HepG2 (cell line): ENCODE measurements around the gene CYP26A1. TPM values are rescaled to one million over a fixed set of nuclear protein-coding genes. Genes with fewer than 3 reads are reported as not detected.

Source experiments
- ATAC-seq: fragments of 200-7000 bp; cut with Tn5 transposase; 3 replicates; pipeline ENCODE4 v1.9.1; 2020; ENCODE audit warnings: mild to moderate bottlenecking, moderate library complexity
- BruUV-seq: library from RNA; stranded (reverse); fragments of 400-500 nt; replicated peaks from 2 replicates; lab custom pipeline; 2021; lab: Mats Ljungman, UMichigan
- CTCF ChIA-PET: fragments of 300-600 bp; formaldehyde crosslinking; extraction: SDS; loops from one replicate; lab custom pipeline; 2021; ENCODE audit warnings: low total read pairs, inconsistent platforms, low intra/inter-chr PET ratio; lab: Yijun Ruan, JAX
- POLR2A ChIA-PET: fragments of 350-600 bp; sonication (Branson Sonifier 250); formaldehyde crosslinking; loops from one replicate; lab custom pipeline; 2020; ENCODE audit warnings: antibody characterized with exemption, inconsistent platforms; lab: Yijun Ruan, JAX
- DNase-seq: peaks from one replicate; pipeline ENCODE4 v3.0.0-alpha.2; 2015; ENCODE audit warnings: low spot score
- FAIRE-seq: peaks from 3 replicates; lab custom pipeline; 2011; peaks lifted over from hg19 to GRCh38; lab: Jason Lieb, UNC
- H2AFZ ChIP-seq: one replicate; pipeline ENCODE4 v1.6.1; 2011; ENCODE audit warnings: low read length, inconsistent platforms
- H3K27ac ChIP-seq: fragments of 300-600 bp; 3 replicates; pipeline ENCODE4 v1.8.0; 2011; ENCODE audit warnings: mixed run types, mild to moderate bottlenecking, mixed read lengths, low read length, inconsistent platforms; ENCODE audit not compliant: insufficient read depth; ENCODE audit errors: extremely low read length
- H3K27me3 ChIP-seq, 2 experiments: fragments of 200-600 bp in 1 of 2; 2 replicates in 1 of 2; 3 replicates in 1 of 2; pipeline versions ENCODE4 v1.6.0 to v1.8.0; 2011; ENCODE audit warnings: low read length in 2 of 2, mild to moderate bottlenecking in 2 of 2, moderate library complexity in 2 of 2, inconsistent platforms in 1 of 2; ENCODE audit not compliant: insufficient read depth in 2 of 2, control insufficient read depth in 1 of 2
- H3K36me3 ChIP-seq, 2 experiments: fragments of 200-600 bp in 1 of 2; replicated peaks in 1 of 2; 2 replicates in 1 of 2; 3 replicates in 1 of 2; pipeline versions ENCODE4 v1.5.1 to v1.8.0; 2011; ENCODE audit warnings: low read length in 2 of 2, inconsistent platforms in 1 of 2; ENCODE audit not compliant: insufficient read depth in 2 of 2, control insufficient read depth in 1 of 2
- H3K4me1 ChIP-seq: 2 replicates; pipeline ENCODE4 v1.5.1; 2012; ENCODE audit warnings: low read length, inconsistent platforms; ENCODE audit not compliant: insufficient read depth
- H3K4me2 ChIP-seq: 2 replicates; pipeline ENCODE4 v1.6.0; 2011; ENCODE audit warnings: low read depth, low read length, inconsistent platforms
- H3K4me3 ChIP-seq, 3 experiments: fragments of 200-600 bp in 1 of 3; sonication (generic), shearing (Covaris generic) in 1 of 3; replicated peaks in 1 of 3; 2 replicates each; pipeline ENCODE4 v1.5.1; 2011 to 2016; ENCODE audit warnings: low read length in 3 of 3, inconsistent platforms in 2 of 3, low read depth in 2 of 3, mild to moderate bottlenecking in 2 of 3, control low read depth in 1 of 3, mixed read lengths in 1 of 3; ENCODE audit not compliant: insufficient read depth in 1 of 3
- H3K79me2 ChIP-seq: one replicate; pipeline ENCODE4 v1.6.1; 2011; ENCODE audit warnings: low read length, inconsistent platforms; ENCODE audit not compliant: insufficient read depth
- H3K9ac ChIP-seq: 2 replicates; pipeline ENCODE4 v1.6.0; 2011; ENCODE audit warnings: mild to moderate bottlenecking, low read depth, low read length, inconsistent platforms; ENCODE audit not compliant: insufficient read depth
- H3K9me3 ChIP-seq: 2 replicates; pipeline ENCODE4 v1.5.1; 2012; ENCODE audit warnings: mild to moderate bottlenecking, low read length
- H4K20me1 ChIP-seq: 2 replicates; pipeline ENCODE4 v1.6.0; 2011; ENCODE audit warnings: inconsistent platforms, mild to moderate bottlenecking, low read length, moderate library complexity; ENCODE audit not compliant: insufficient read depth
- BHLHE40 ChIP-seq: IDR thresholded peaks from 2 replicates; pipeline ENCODE4 v1.6.1; 2011; ENCODE audit warnings: low read length, improper control_type of control experiment
- CCAR2 ChIP-seq: fragments of 200-400 bp; formaldehyde crosslinking; optimal IDR thresholded peaks from 2 replicates; pipeline ENCODE3; 2018; ENCODE audit warnings: low read depth, mild to moderate bottlenecking, low read length, moderate library complexity
- ETV5 ChIP-seq: IDR thresholded peaks from 2 replicates; pipeline ENCODE4 v1.6.1; 2018; ENCODE audit warnings: missing biosample characterization, missing genetic modification reagents, inconsistent platforms, borderline replicate concordance
- EZH2 ChIP-seq: conservative IDR thresholded peaks from 2 replicates; pipeline ENCODE4 v1.6.1; 2012; ENCODE audit warnings: mild to moderate bottlenecking, low read depth, low read length, moderate library complexity
- GABPB1 ChIP-seq: IDR thresholded peaks from 2 replicates; pipeline ENCODE4 v1.6.1; 2016; ENCODE audit warnings: mild to moderate bottlenecking, missing genetic modification reagents, moderate library complexity, missing compliant biosample characterization
- NCOR1 ChIP-seq: fragments of 200-600 bp; sonication (generic); IDR thresholded peaks from 2 replicates; pipeline ENCODE4 v1.7.0; 2017; ENCODE audit warnings: antibody characterized with exemption, low read length, borderline replicate concordance
- SRF ChIP-seq: IDR thresholded peaks from 2 replicates; pipeline ENCODE4 v1.6.1; 2011; ENCODE audit warnings: mild to moderate bottlenecking, low read depth, low read length, moderate library complexity
- ZFP62 ChIP-seq: sonication (generic); formaldehyde crosslinking; IDR thresholded peaks from 2 replicates; pipeline ENCODE4 v1.4.0; 2020; ENCODE audit warnings: missing genetic modification reagents
- ZNF224 ChIP-seq: sonication (generic); formaldehyde crosslinking; IDR thresholded peaks from 2 replicates; pipeline ENCODE4 v1.5.0; 2020; ENCODE audit warnings: mild to moderate bottlenecking, missing genetic modification reagents
- ZNF260 ChIP-seq: sonication (generic); formaldehyde crosslinking; IDR thresholded peaks from 2 replicates; pipeline ENCODE4 v1.4.0; 2020; ENCODE audit warnings: missing genetic modification reagents, low read depth, mild to moderate bottlenecking, borderline replicate concordance
- ZNF274 ChIP-seq: sonication (generic); formaldehyde crosslinking; IDR thresholded peaks from 2 replicates; pipeline ENCODE4 v1.5.1; 2020; ENCODE audit warnings: mild to moderate bottlenecking, missing genetic modification reagents
- ZNF550 ChIP-seq: sonication (generic); formaldehyde crosslinking; IDR thresholded peaks from 2 replicates; pipeline ENCODE4 v1.4.0; 2020; ENCODE audit warnings: mild to moderate bottlenecking, missing genetic modification reagents, borderline replicate concordance
- ZNF567 ChIP-seq: sonication (generic); formaldehyde crosslinking; IDR thresholded peaks from 2 replicates; pipeline ENCODE4 v1.8.1; 2023; ENCODE audit warnings: mild to moderate bottlenecking, missing genetic modification reagents, borderline replicate concordance
- ZNF713 ChIP-seq: sonication (generic); formaldehyde crosslinking; IDR thresholded peaks from 2 replicates; pipeline ENCODE4 v1.4.0; 2020; ENCODE audit warnings: mild to moderate bottlenecking, missing genetic modification reagents
- WGBS: methylation state at CpG from one replicate; pipeline ENCODE4 v1.1.6; 2017; ENCODE audit warnings: low lambda C conversion rate; 5-methylcytosine and 5-hydroxymethylcytosine counted together
- in situ Hi-C: cut with HindIII; loops from 2 replicates; pipeline ENCODE4 v1.10.0; 2017; ENCODE audit warnings: low pct_unique_long_range_greater_than_20kb; ENCODE audit not compliant: extremely low pct_ligation_motif_present
- intact Hi-C: fragments of 100-400 bp; cut with micrococcal nuclease; formaldehyde crosslinking; loops from one replicate; pipeline ENCODE4 v1.10.0; 2022; ENCODE audit not compliant: unreplicated experiment
- polyA plus RNA-seq, 8 experiments: library from polyadenylated mRNA; depleted of rRNA in 3 of 8; stranded (reverse) in 7 of 8; unstranded in 1 of 8; fragments of >200 nt; fragmentation: Illumina TruSeq in 4 of 8; extraction: Trizol in 4 of 8; gene quantifications; 2 replicates each; pipeline versions ENCODE4 v1.2.1 to v1.2.3, GENCODE V29; 2011 to 2016; ENCODE audit warnings: low read depth in 4 of 8, missing spikeins in 1 of 8, mixed read lengths in 1 of 8; ENCODE audit not compliant: insufficient read depth in 1 of 8
- total RNA-seq, 5 experiments: library from RNA; depleted of rRNA; stranded (reverse); fragments of >200 nt; fragmentation: Illumina TruSeq; extraction: Trizol; gene quantifications; 2 replicates each; pipeline ENCODE4 v1.2.3, GENCODE V29; 2016; ENCODE audit warnings: low read depth in 1 of 5
- TF ChIP-seq, protein P1 (sequence below): sonication (generic); formaldehyde crosslinking; IDR thresholded peaks from 2 replicates; pipeline ENCODE4 v1.4.0; 2020; ENCODE audit warnings: mild to moderate bottlenecking, missing genetic modification reagents, borderline replicate concordance
- TF ChIP-seq, protein P2 (sequence below): sonication (generic); formaldehyde crosslinking; IDR thresholded peaks from 2 replicates; pipeline ENCODE4 v1.4.0; 2020; ENCODE audit warnings: missing genetic modification reagents, mild to moderate bottlenecking, borderline replicate concordance

CYP26A1 gene
- total and polyA plus RNA-seq, 2 of the 13 experiments (the other 11 are each of a cell fraction or from before 2014, with no cell fraction given), result 0.15 TPM; not detected in 1

DNA sequence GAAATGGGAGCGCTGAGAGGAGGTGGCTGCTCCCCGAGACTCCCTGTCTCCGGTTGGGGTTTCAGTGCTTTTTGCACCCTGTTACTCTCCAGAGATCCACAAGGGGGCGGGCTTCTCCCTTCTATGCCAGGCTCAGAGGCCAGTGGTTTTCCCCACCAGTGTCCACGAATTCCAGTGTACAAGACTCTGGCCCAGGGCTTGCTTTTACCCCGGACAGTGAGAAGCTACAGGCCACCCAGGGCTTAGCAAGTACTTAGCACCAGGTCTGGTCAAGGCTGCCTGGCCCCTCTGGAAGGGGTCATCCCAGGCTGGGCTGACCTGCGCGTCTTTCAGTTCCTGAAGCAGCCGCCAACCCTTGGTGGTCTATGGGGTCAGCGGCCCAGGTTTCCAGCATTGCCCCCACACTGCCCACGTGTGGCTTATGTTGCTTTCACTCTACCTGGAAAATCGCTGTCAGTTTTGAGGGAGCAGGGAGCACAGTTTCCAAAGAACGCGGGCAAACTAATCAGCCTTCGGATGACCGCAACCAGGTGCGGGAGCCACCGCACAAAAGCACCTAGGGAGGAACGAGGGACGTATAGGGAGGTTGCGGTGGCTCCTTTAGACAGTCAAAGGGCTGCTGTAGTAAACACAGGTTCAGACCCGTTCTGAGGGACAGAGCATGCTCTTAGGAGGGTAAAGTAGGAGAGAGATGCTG is 6.8 kb downstream of the CYP26A1 start (continued):
- TF ChIP-seq, protein P1, sequence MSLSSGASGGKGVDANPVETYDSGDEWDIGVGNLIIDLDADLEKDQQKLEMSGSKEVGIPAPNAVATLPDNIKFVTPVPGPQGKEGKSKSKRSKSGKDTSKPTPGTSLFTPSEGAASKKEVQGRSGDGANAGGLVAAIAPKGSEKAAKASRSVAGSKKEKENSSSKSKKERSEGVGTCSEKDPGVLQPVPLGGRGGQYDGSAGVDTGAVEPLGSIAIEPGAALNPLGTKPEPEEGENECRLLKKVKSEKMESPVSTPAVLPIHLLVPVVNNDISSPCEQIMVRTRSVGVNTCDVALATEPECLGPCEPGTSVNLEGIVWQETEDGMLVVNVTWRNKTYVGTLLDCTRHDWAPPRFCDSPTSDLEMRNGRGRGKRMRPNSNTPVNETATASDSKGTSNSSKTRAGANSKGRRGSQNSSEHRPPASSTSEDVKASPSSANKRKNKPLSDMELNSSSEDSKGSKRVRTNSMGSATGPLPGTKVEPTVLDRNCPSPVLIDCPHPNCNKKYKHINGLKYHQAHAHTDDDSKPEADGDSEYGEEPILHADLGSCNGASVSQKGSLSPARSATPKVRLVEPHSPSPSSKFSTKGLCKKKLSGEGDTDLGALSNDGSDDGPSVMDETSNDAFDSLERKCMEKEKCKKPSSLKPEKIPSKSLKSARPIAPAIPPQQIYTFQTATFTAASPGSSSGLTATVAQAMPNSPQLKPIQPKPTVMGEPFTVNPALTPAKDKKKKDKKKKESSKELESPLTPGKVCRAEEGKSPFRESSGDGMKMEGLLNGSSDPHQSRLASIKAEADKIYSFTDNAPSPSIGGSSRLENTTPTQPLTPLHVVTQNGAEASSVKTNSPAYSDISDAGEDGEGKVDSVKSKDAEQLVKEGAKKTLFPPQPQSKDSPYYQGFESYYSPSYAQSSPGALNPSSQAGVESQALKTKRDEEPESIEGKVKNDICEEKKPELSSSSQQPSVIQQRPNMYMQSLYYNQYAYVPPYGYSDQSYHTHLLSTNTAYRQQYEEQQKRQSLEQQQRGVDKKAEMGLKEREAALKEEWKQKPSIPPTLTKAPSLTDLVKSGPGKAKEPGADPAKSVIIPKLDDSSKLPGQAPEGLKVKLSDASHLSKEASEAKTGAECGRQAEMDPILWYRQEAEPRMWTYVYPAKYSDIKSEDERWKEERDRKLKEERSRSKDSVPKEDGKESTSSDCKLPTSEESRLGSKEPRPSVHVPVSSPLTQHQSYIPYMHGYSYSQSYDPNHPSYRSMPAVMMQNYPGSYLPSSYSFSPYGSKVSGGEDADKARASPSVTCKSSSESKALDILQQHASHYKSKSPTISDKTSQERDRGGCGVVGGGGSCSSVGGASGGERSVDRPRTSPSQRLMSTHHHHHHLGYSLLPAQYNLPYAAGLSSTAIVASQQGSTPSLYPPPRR, result no peak
- no peak for TF ChIP-seq ZNF274 (CRISPR knock-in tag)
- no peak for TF ChIP-seq NCOR1
- TF ChIP-seq, all 625 proteins: peak for 17

DNA sequence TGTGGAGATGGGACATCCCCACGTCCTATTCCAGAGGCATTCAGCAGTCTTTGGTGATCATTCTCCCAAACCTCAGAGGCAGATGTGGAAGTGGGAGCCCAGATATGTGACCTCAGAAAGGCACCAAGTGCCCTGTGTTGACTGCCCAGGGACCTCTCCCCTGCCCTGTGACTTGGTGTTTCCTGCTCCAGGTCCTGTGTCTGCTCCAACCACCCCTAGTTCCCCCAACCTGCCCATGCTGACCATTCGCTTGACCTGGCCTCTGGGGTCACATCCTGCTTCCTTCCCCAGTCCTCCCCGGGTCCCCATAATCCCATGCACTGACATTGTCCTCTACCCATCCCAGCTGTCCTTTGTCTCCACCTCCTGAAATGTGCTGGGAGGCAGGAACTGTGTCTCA is 7.6 kb downstream of the CYP26A1 start:
- 27% methylated on average over 3 of the region's 3 CpGs for WGBS
- BruUV-seq, result no TSS peak
- H2AFZ ChIP-seq, result no peak overlapping the region
- TF ChIP-seq, protein P2, sequence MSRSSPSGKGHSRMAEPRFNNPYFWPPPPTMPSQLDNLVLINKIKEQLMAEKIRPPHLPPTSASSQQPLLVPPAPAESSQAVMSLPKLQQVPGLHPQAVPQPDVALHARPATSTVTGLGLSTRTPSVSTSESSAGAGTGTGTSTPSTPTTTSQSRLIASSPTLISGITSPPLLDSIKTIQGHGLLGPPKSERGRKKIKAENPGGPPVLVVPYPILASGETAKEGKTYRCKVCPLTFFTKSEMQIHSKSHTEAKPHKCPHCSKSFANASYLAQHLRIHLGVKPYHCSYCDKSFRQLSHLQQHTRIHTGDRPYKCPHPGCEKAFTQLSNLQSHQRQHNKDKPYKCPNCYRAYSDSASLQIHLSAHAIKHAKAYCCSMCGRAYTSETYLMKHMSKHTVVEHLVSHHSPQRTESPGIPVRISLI (CRISPR knock-in tag), result no peak
- TF ChIP-seq SRF (no peak), ETV5 (CRISPR knock-in tag) (no peak), ZFP62 (CRISPR knock-in tag) (no peak), CCAR2 (no peak), BHLHE40 (no peak), ZNF550 (CRISPR knock-in tag) (no peak), GABPB1 (CRISPR knock-in tag) (no peak), ZNF713 (CRISPR knock-in tag) (no peak), ZNF567 (no peak), ZNF260 (CRISPR knock-in tag) (no peak), ZNF224 (CRISPR knock-in tag) (no peak), EZH2 (no peak)

More for the DNA sequence above, 7.6 kb downstream of the CYP26A1 start:
- CTCF ChIA-PET, result interaction anchor here (2.1 to 3.5 kb wide), 2 partner anchors 208 to 271 kb away, joined by 9 to 20 read pairs; no protein-coding TSS in a partner anchor
- Histone ChIP-seq H3K79me2 (no peaks in the 10 kb centered on the region), H3K9me3 (no peaks in the 10 kb centered on the region), H3K27ac (no peak overlapping the region), H4K20me1 (no peaks in the 10 kb centered on the region), H3K4me3 (no peak overlapping the region), H3K4me2 (peak overlapping the region; percentile 55), H3K4me1 (peaks cover 41% of the 10 kb centered on the region), H3K27me3 (peaks cover 0 to 6% of the 10 kb centered on the region in 2 experiments; a peak in 1 of 5 replicates), H3K36me3 (no peaks in the 10 kb centered on the region), H3K9ac (no peak overlapping the region)
- in situ Hi-C loops, result loop anchor here (5.0 kb wide), 1 partner anchor 271 kb away; no protein-coding TSS in a partner anchor
- DNase-seq, result no peak
- POLR2A ChIA-PET, result no interaction called here
- intact Hi-C loops, result no loop called here
- FAIRE-seq, result no peak
- ATAC-seq, result peak; percentile 15
